ENCODE measurements around the gene GM2A. TPM values are rescaled to one million over a fixed set of nuclear protein-coding genes. Genes with fewer than 3 reads are reported as not detected.

The GM2A gene
- 10 to 100 TPM; 18.0 to 18.8 TPM for total RNA-seq

- Mint-ChIP-seq H3K4me3 (peak within 1 kb of the TSS; percentile 88), H3K27ac (peak within 1 kb of the TSS; percentile 95), H3K36me3 (peaks cover 4% of the 10 kb centered on the region), H3K4me1 (peaks cover 40% of the 10 kb centered on the region), H3K27me3 (no peaks in the 10 kb centered on the region), H3K9me3 (peaks cover 2% of the 10 kb centered on the region)
- peak; percentile 98 for DNase-seq
Observed at GRCh38 chr5:151252762-151253604, at the start of gene GM2A. Gene GM2A (plus strand): TSS chr5:151253185. CDS start chr5:151253217, 32 bp downstream.

GRCh38 chr5:151204051-151204450 lies 48.9 kb upstream of the GM2A start:
- Mint-ChIP-seq H3K27ac (no peak overlapping the region), H3K4me1 (peaks cover 60% of the 10 kb centered on the region), H3K4me3 (no peak overlapping the region), H3K36me3 (peaks cover 36% of the 10 kb centered on the region), H3K27me3 (no peaks in the 10 kb centered on the region), H3K9me3 (no peaks in the 10 kb centered on the region)
- no peak for DNase-seq

- DNase-seq: no peak
- no peaks in the 10 kb centered on the region for H3K9me3 Mint-ChIP-seq
- H3K27me3 Mint-ChIP-seq: no peaks in the 10 kb centered on the region
- peaks cover 40% of the 10 kb centered on the region for H3K36me3 Mint-ChIP-seq
- peak overlapping the region; percentile 64 for H3K27ac Mint-ChIP-seq
- peaks cover 68% of the 10 kb centered on the region for H3K4me1 Mint-ChIP-seq
- H3K4me3 Mint-ChIP-seq: no peak overlapping the region
Observed at GRCh38 chr5:151205411-151205810, 47.6 kb upstream of the GM2A start.

- peaks cover 31% of the 10 kb centered on the region for H3K36me3 Mint-ChIP-seq
- H3K4me3 Mint-ChIP-seq: peak overlapping the region; percentile 32
- no peak for DNase-seq
- no peaks in the 10 kb centered on the region for H3K27me3 Mint-ChIP-seq
- H3K4me1 Mint-ChIP-seq: peaks cover 77% of the 10 kb centered on the region
- peak overlapping the region; percentile 92 for H3K27ac Mint-ChIP-seq
- no peaks in the 10 kb centered on the region for H3K9me3 Mint-ChIP-seq
Observed at GRCh38 chr5:151208481-151208914, 44.5 kb upstream of the GM2A start.

GRCh38 chr5:151212406-151212798 lies 40.6 kb upstream of the GM2A start:
- Mint-ChIP-seq H3K4me1 (peaks cover 83% of the 10 kb centered on the region), H3K36me3 (peaks cover 55% of the 10 kb centered on the region)

GRCh38 chr5:151213803-151214613 lies 39.0 kb upstream of the GM2A start:
- Mint-ChIP-seq H3K36me3 (peaks cover 53% of the 10 kb centered on the region), H3K27me3 (no peaks in the 10 kb centered on the region), H3K4me3 (peak overlapping the region; percentile 93), H3K27ac (peak overlapping the region; percentile 95), H3K4me1 (peaks cover 84% of the 10 kb centered on the region), H3K9me3 (no peaks in the 10 kb centered on the region)
- peak; percentile 86 for DNase-seq

More at GRCh38 chr5:151212406-151212798, 40.6 kb upstream of the GM2A start:
- Mint-ChIP-seq H3K9me3 (no peaks in the 10 kb centered on the region), H3K27me3 (no peaks in the 10 kb centered on the region), H3K4me3 (peak overlapping the region; percentile 93), H3K27ac (peak overlapping the region; percentile 95)
- DNase-seq: no peak

- Mint-ChIP-seq H3K27me3 (no peaks in the 10 kb centered on the region), H3K4me1 (peaks cover 82% of the 10 kb centered on the region), H3K4me3 (peak overlapping the region; percentile 93), H3K36me3 (peaks cover 53% of the 10 kb centered on the region), H3K27ac (peak overlapping the region; percentile 95), H3K9me3 (no peaks in the 10 kb centered on the region)
- peak; percentile 47 for DNase-seq
Observed at GRCh38 chr5:151214614-151215545, 38.1 kb upstream of the GM2A start.

- Mint-ChIP-seq H3K27ac (peak overlapping the region; percentile 95), H3K4me3 (peak overlapping the region; percentile 93), H3K36me3 (peaks cover 58% of the 10 kb centered on the region), H3K27me3 (no peaks in the 10 kb centered on the region), H3K4me1 (peaks cover 85% of the 10 kb centered on the region), H3K9me3 (no peaks in the 10 kb centered on the region)
- no peak for DNase-seq
Observed at GRCh38 chr5:151215546-151215880, 37.5 kb upstream of the GM2A start.

GRCh38 chr5:151216781-151217180 lies 36.2 kb upstream of the GM2A start:
- peak overlapping the region; percentile 61 for H3K27ac Mint-ChIP-seq
- H3K9me3 Mint-ChIP-seq: no peaks in the 10 kb centered on the region
- no peak overlapping the region for H3K4me3 Mint-ChIP-seq
- H3K36me3 Mint-ChIP-seq: peaks cover 69% of the 10 kb centered on the region
- peaks cover 84% of the 10 kb centered on the region for H3K4me1 Mint-ChIP-seq
- no peak for DNase-seq
- H3K27me3 Mint-ChIP-seq: no peaks in the 10 kb centered on the region

GRCh38 chr5:151218177-151218576 lies 34.8 kb upstream of the GM2A start:
- Mint-ChIP-seq H3K4me1 (peaks cover 90% of the 10 kb centered on the region), H3K9me3 (no peaks in the 10 kb centered on the region), H3K27me3 (no peaks in the 10 kb centered on the region), H3K36me3 (peaks cover 67% of the 10 kb centered on the region), H3K27ac (peak overlapping the region; percentile 82), H3K4me3 (peak overlapping the region; percentile 44)
- DNase-seq: no peak

- Mint-ChIP-seq H3K27ac (peak overlapping the region; percentile 70), H3K27me3 (no peaks in the 10 kb centered on the region), H3K36me3 (peaks cover 64% of the 10 kb centered on the region), H3K9me3 (no peaks in the 10 kb centered on the region), H3K4me3 (peak overlapping the region; percentile 35), H3K4me1 (peaks cover 84% of the 10 kb centered on the region)
- no peak for DNase-seq
Observed at GRCh38 chr5:151219138-151219537, 33.8 kb upstream of the GM2A start.

GRCh38 chr5:151219789-151220188 lies 33.2 kb upstream of the GM2A start:
- DNase-seq: no peak
- Mint-ChIP-seq H3K27me3 (no peaks in the 10 kb centered on the region), H3K4me3 (no peak overlapping the region), H3K36me3 (peaks cover 59% of the 10 kb centered on the region), H3K27ac (peak overlapping the region; percentile 84), H3K4me1 (peaks cover 84% of the 10 kb centered on the region), H3K9me3 (no peaks in the 10 kb centered on the region)

- no peak for DNase-seq
- Mint-ChIP-seq H3K9me3 (no peaks in the 10 kb centered on the region), H3K27ac (peak overlapping the region; percentile 84), H3K27me3 (no peaks in the 10 kb centered on the region), H3K4me3 (peak overlapping the region; percentile 88), H3K4me1 (peaks cover 78% of the 10 kb centered on the region), H3K36me3 (peaks cover 43% of the 10 kb centered on the region)
Observed at GRCh38 chr5:151221574-151221973, 31.4 kb upstream of the GM2A start.

- peaks cover 73% of the 10 kb centered on the region for H3K4me1 Mint-ChIP-seq
- H3K9me3 Mint-ChIP-seq: no peaks in the 10 kb centered on the region
- no peaks in the 10 kb centered on the region for H3K27me3 Mint-ChIP-seq
- peak overlapping the region; percentile 88 for H3K4me3 Mint-ChIP-seq
- H3K27ac Mint-ChIP-seq: peak overlapping the region; percentile 84
- DNase-seq: no peak
- H3K36me3 Mint-ChIP-seq: peaks cover 39% of the 10 kb centered on the region
Observed at GRCh38 chr5:151222054-151222789, 30.8 kb upstream of the GM2A start.
